SH-SY5Y (cell line): Measurements from ENCODE around the gene ZBED3.

Experiments used
- GATA2 ChIP-seq: IDR thresholded peaks from 2 replicates; pipeline ENCODE4 v1.6.1; 2011; ENCODE audit warnings: mild to moderate bottlenecking, low read depth, low read length
- GATA3 ChIP-seq: IDR thresholded peaks from 2 replicates; pipeline ENCODE4 v1.6.1; 2011; ENCODE audit warnings: low read depth, mild to moderate bottlenecking, low read length, moderate library complexity

DNA sequence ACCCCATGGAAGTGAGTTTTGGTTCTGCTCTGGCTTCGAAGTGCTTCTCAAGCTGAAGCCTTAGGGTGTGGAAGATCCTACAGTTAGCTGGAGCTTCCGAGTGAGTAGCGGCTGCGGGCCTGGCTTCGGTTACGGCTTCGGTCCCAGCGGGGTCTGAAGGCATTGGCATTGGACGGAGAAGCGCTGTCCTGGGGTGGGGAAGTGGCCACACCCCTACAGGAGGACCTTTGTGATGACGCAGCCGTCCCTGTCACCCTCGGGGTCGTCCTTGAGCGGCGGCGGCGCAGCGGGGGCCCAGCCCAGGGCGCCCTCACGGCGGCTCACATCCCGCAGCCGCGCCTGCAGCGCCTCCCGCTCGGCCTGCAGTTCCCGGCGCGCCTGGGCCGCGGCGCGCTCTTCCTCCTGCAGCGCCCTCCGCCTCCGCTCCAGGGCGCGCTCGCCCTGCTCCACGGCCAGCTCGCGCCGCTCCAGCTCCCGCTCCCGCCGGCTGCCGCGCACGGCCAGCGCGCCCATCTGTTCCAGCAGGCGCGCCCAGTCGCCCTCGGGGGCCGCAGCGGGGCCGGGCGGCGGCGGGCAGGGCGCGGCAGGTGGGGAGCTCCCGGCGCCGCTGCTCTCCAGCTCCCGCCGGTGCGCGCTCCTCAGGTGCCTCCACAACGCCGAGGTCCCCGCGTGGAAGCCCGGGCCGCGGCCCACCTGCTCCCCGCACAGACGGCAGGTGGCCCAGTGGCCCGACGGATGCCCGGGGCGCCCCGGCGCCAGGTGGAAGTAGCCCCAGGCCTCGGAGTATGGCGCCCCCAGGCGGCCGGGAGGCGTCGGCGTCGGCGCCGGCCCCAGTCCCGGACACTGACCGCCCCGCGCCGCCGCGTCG lies 9.9 kb downstream of the ZBED3 start:
- TF ChIP-seq GATA2 = no peak
- TF ChIP-seq GATA3 = no peak
